Mucosa of rectum (tissue), 2 donors: Measurements from ENCODE around the gene FMC1.
"Not testable (repeated sequence)": the region's sequence is repeated elsewhere in the genome, so short reads cannot be mapped to it uniquely, and the experiment has no call there.

ENCODE experiments used
- H3K27ac ChIP-seq, 2 donors: one replicate each; pipeline ENCODE4 v1.7.0; 2013; ENCODE audit warnings: inconsistent platforms in 2 of 2, low read depth in 2 of 2, low read length in 2 of 2
- H3K27me3 ChIP-seq, 2 donors: one replicate each; pipeline ENCODE4 v1.7.0; 2013; ENCODE audit warnings: low read length in 2 of 2; ENCODE audit not compliant: control insufficient read depth in 2 of 2, insufficient read depth in 2 of 2
- H3K36me3 ChIP-seq, 2 donors: one replicate each; pipeline ENCODE4 v1.7.0; 2013; ENCODE audit warnings: low read length in 2 of 2; ENCODE audit not compliant: control insufficient read depth in 2 of 2, insufficient read depth in 2 of 2
- H3K4me1 ChIP-seq, 2 donors: one replicate each; pipeline ENCODE4 v1.7.0; 2013; ENCODE audit warnings: low read length in 2 of 2, mild to moderate bottlenecking in 1 of 2; ENCODE audit not compliant: control insufficient read depth in 2 of 2, insufficient read depth in 2 of 2
- H3K4me3 ChIP-seq, 2 donors: one replicate each; pipeline ENCODE4 v1.7.0; 2013; ENCODE audit warnings: low read length in 2 of 2
- H3K9ac ChIP-seq, 2 donors: one replicate each; pipeline ENCODE4 v1.7.0; 2013; ENCODE audit warnings: low read length in 2 of 2, low read depth in 1 of 2, mild to moderate bottlenecking in 1 of 2
- H3K9me3 ChIP-seq, 2 donors: one replicate each; pipeline ENCODE4 v1.7.0; 2013; ENCODE audit warnings: low read length in 2 of 2; ENCODE audit not compliant: control insufficient read depth in 2 of 2
- donor health status: healthy.
- donor health status: Normal muscosa, but diverticular disease.

The FMC1 gene

GRCh38 chr7:139340037-139340807, 915 bp upstream of the FMC1 start:
- no peaks in the 10 kb centered on the region for H3K9me3 ChIP-seq
- H3K27ac ChIP-seq: peak overlapping the region; percentile 95 to 100
- no peaks in the 10 kb centered on the region for H3K36me3 ChIP-seq
- H3K4me1 ChIP-seq: peaks cover 5 to 8% of the 10 kb centered on the region in 2 donors
- H3K4me3 ChIP-seq: peak overlapping the region; percentile 81 to 95
- no peaks in the 10 kb centered on the region for H3K27me3 ChIP-seq
- H3K9ac ChIP-seq: peak overlapping the region; percentile 87 to 100

DNA sequence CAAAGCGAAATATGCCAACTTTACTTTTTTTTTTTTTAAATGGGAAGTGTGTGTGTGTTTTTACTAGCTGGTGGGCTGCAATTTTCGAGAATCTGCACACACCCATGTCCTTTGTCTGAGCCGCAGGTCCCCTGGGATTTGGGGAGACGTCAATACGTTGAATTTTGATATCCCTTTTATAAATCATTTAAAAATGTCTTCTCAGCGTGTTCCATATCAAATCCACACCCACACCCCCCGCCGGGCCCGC, 404 bp upstream of the FMC1 start:
- H3K9ac ChIP-seq: peak overlapping the region; percentile 87 to 100
- peaks cover 5 to 8% of the 10 kb centered on the region in 2 donors for H3K4me1 ChIP-seq
- peaks cover 0 to 4% of the 10 kb centered on the region in 2 donors for H3K36me3 ChIP-seq
- no peaks in the 10 kb centered on the region for H3K9me3 ChIP-seq
- no peaks in the 10 kb centered on the region for H3K27me3 ChIP-seq
- H3K27ac ChIP-seq: peak overlapping the region; percentile 95 to 100
- H3K4me3 ChIP-seq: peak overlapping the region; percentile 81 to 95

GRCh38 chr7:139341776-139342226, 664 bp downstream of the FMC1 start:
- Histone ChIP-seq H3K4me3 (peak overlapping the region; percentile 81 to 95), H3K9ac (peak overlapping the region; percentile 87 to 100), H3K4me1 (peaks cover 5 to 8% of the 10 kb centered on the region in 2 donors), H3K9me3 (no peaks in the 10 kb centered on the region), H3K36me3 (peaks cover 7% of the 10 kb centered on the region in 2 donors), H3K27me3 (no peaks in the 10 kb centered on the region), H3K27ac (peak overlapping the region; percentile 95 to 100)

- H3K4me1 ChIP-seq: peaks cover 5 to 8% of the 10 kb centered on the region in 2 donors
- H3K27me3 ChIP-seq: no peaks in the 10 kb centered on the region
- H3K9me3 ChIP-seq: no peaks in the 10 kb centered on the region
- H3K4me3 ChIP-seq: no peak overlapping the region
- H3K36me3 ChIP-seq: peaks cover 8 to 16% of the 10 kb centered on the region in 2 donors
- no peak overlapping the region for H3K27ac ChIP-seq
- H3K9ac ChIP-seq: no peak overlapping the region
These were observed 3.9 kb downstream of the FMC1 start for GRCh38 chr7:139345042-139345441.

DNA sequence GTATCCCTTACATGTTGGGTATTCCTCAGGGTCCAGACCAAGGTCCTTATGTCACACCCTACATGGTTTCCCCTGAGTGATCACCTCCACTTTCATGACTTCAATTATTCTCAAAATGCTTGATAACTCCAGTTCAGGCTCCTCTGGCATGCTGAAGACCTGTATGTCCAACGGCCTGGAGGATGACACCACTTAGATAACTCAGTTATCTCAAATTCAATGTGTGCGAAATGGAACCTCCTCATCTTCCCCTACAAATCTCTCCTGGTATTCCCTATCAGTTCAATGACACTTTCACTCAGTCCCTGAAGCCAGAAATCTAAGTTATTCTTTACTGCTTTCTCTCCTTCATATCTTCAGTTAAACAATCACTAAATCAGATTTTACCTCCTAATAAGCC, 9.9 kb downstream of the FMC1 start:
- H3K9ac ChIP-seq: no peak overlapping the region
- H3K27me3 ChIP-seq: no peaks in the 10 kb centered on the region
- no peak overlapping the region for H3K27ac ChIP-seq
- peaks cover 8 to 25% of the 10 kb centered on the region in 2 donors for H3K36me3 ChIP-seq
- no peak overlapping the region for H3K4me3 ChIP-seq
- no peaks in the 10 kb centered on the region for H3K4me1 ChIP-seq
- H3K9me3 ChIP-seq: no peaks in the 10 kb centered on the region

DNA sequence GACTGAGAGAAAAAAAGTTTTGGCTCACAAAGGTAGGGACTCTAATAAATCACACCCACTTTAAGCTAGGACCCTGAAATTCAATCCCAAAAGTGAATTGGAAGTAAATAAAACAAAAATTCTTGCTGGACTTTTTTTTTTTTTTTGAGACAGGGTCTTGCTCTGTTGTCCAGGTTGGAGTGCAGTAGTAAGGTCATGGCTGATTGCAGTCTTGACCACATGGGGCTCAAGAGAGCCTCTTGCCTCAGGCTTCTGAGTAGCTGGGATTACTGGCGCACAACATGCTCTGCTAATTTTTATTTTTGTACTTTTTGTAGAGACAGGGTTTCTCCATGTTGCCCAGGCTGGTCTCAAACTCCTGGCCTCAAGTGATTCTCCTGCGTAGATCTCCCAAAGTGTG, 13.6 kb downstream of the FMC1 start:
- peaks cover 0 to 7% of the 10 kb centered on the region in 2 donors for H3K4me1 ChIP-seq
- no peaks in the 10 kb centered on the region for H3K9me3 ChIP-seq
- no peaks in the 10 kb centered on the region for H3K27me3 ChIP-seq
- H3K27ac ChIP-seq: no peak overlapping the region
- no peak overlapping the region for H3K4me3 ChIP-seq
- H3K9ac ChIP-seq: no peak overlapping the region
- peaks cover 3 to 11% of the 10 kb centered on the region in 2 donors for H3K36me3 ChIP-seq

DNA sequence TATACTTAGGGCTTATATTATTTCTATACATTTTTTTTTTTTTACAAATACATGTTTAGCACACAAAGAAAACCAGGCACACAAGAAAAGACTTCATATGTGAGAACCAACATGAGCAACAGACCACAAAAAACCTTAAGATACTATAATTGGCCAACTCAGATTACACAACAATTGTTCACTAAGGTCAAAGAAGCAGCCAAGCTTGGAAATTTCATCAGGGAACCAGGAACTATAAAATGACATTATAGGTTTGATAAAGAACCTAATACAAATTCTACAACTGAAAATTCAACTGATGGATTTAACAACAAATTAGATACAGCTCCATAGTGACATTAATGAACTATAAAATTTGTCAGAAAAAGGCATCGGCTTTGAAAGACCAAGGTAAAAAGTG, 14.2 kb downstream of the FMC1 start:
- H3K36me3 ChIP-seq: peaks cover 3 to 9% of the 10 kb centered on the region in 2 donors
- H3K9me3 ChIP-seq: no peaks in the 10 kb centered on the region
- H3K27ac ChIP-seq: no peak overlapping the region
- H3K4me1 ChIP-seq: peaks cover 0 to 7% of the 10 kb centered on the region in 2 donors
- H3K9ac ChIP-seq: no peak overlapping the region
- no peak overlapping the region for H3K4me3 ChIP-seq
- H3K27me3 ChIP-seq: no peaks in the 10 kb centered on the region

DNA sequence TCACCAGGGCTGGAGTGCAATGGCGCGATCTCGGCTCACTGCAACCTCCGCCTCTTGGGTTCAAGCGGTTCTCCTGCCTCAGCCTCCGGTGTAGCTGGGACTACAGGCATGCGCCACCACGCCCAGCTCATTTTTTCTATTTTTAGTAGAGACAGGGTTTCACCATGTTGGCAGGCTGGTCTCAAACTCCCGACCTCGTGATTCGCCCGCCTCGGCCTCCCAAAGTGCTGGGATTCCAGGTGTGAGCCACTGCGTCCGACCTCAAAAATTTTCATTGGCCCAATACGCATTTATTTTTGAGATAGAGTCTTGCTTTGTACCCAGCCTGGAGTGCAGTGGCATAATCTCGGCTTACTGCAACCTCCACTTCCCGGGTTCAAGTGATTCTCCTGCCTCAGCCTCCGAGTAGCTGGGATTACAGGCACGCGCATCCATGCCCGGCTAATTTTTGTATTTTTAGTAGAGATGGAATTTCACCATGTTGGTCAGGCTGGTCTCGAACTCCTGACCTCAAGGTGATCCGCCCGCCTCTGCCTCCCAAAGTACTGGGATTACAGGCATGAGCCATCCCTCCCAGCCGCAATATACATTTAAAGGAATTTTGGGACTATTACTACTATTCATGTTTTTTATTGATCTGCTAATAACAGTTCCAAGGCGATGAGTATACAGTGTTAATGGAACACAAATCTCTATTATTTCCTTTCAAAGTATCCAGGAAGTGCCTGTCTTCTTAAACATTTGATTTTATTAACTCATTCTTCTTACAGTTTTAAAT, 16.8 kb downstream of the FMC1 start:
- not testable (repeated sequence) for H3K27me3 ChIP-seq, H3K36me3 ChIP-seq, H3K9me3 ChIP-seq
- H3K9ac ChIP-seq: peak overlapping the region; percentile 99 to 100
- peaks cover 12 to 14% of the 10 kb centered on the region in 2 donors for H3K4me1 ChIP-seq
- H3K27ac ChIP-seq: peak overlapping the region; percentile 99 to 100
- H3K4me3 ChIP-seq: peak overlapping the region; percentile 90 to 100

DNA sequence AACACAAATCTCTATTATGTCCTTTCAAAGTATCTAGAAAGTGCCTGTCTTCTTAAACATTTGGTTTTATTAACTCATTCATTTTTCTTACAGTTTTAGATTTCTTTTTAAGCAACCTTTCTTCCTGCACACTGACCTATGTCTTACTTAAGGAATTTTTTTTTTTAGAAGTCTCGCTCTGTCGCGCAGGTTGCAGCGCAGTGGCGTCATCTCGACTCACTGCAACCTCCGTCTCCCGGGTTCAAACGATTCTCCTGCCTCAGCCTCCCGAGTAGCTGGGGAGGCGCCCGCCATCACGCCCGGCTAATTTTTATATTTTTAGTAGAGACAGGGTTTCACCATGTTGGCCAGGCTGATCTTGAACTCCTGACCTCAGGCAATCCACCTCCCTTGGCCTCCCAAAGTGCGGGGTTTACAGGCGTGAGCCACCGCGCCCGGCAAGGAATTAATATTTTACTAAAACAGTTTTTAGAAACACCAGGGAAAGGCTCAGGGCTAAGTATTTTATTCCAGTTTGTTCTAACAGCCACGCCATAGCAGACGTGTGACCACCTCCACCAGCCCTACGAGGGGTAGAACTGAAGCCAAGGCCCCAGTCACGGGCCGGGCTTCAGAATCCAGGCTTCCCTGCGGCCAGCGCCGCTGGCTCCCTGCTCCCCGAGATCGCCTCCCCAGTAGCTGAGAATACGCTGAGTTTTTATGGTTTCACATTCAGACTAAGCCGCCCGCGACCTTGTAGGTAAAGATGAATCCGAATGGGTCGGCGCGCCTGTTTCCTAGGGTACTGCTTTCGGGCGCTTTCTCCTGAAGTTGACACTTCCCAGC, 17.6 kb downstream of the FMC1 start:
- peaks cover 0 to 3% of the 10 kb centered on the region in 2 donors for H3K36me3 ChIP-seq

More for the DNA sequence above, 17.6 kb downstream of the FMC1 start:
- H3K4me1 ChIP-seq: peaks cover 12 to 14% of the 10 kb centered on the region in 2 donors
- no peaks in the 10 kb centered on the region for H3K9me3 ChIP-seq
- H3K9ac ChIP-seq: peak overlapping the region; percentile 99 to 100
- H3K27me3 ChIP-seq: no peaks in the 10 kb centered on the region
- peak overlapping the region; percentile 99 to 100 for H3K27ac ChIP-seq
- H3K4me3 ChIP-seq: peak overlapping the region; percentile 90 to 100
